Upper lobe of left lung (tissue), 6 donors: ENCODE results near the gene USH1C. TPM values are rescaled to one million over a fixed set of nuclear protein-coding genes. Genes with fewer than 3 reads are reported as not detected.

Source experiments
- ATAC-seq, 2 donors: fragments of 200-7000 bp; cut with Tn5 transposase; one replicate each; pipeline ENCODE4 v1.9.1; 2022; ENCODE audit warnings: mild to moderate bottlenecking in 2 of 2, moderate library complexity in 2 of 2; ENCODE audit not compliant: low FRiP score in 2 of 2
- DNase-seq, 2 donors: peaks; one replicate each; pipeline ENCODE4 v3.0.0-alpha.2; 2019 to 2020
- H3K27ac ChIP-seq, 4 donors: fragments of 200-600 bp; sonication (generic); one replicate each; pipeline ENCODE4 v1.5.1; 2016 to 2019
- H3K27me3 ChIP-seq, 4 donors: fragments of 200-600 bp; sonication (generic); one replicate each; pipeline ENCODE4 v1.5.1; 2017 to 2019
- H3K36me3 ChIP-seq, 4 donors: fragments of 200-600 bp; sonication (generic); one replicate each; pipeline ENCODE4 v1.5.1; 2016 to 2019
- H3K4me1 ChIP-seq, 4 donors: fragments of 200-600 bp; sonication (generic); one replicate each; pipeline ENCODE4 v1.5.1; 2018 to 2019
- H3K4me3 ChIP-seq, 4 donors: fragments of 200-600 bp; sonication (generic); one replicate each; pipeline ENCODE4 v1.5.1; 2017 to 2019; ENCODE audit warnings: mild to moderate bottlenecking in 2 of 4, moderate library complexity in 1 of 4
- H3K9me3 ChIP-seq, 4 donors: fragments of 200-600 bp; sonication (generic); one replicate each; pipeline ENCODE4 v1.5.1; 2018 to 2019
- EP300 ChIP-seq, 4 donors: sonication (generic); formaldehyde crosslinking; IDR thresholded peaks; one replicate each; pipeline ENCODE4 v1.5.1; 2017; ENCODE audit warnings: antibody characterized with exemption in 4 of 4, control low read depth in 2 of 4
- POLR2A ChIP-seq, 4 donors: fragments of 450-650 bp; IDR thresholded peaks; one replicate each; pipeline ENCODE4 v1.5.1; 2016 to 2017; ENCODE audit warnings: antibody characterized with exemption in 4 of 4, mild to moderate bottlenecking in 2 of 4
- POLR2AphosphoS5 ChIP-seq, 2 donors: sonication (generic); formaldehyde crosslinking; IDR thresholded peaks; one replicate each; pipeline ENCODE4 v1.5.1; 2017; ENCODE audit warnings: antibody characterized with exemption in 2 of 2
- WGBS, 2 donors: methylation state at CpG; one replicate each; pipeline ENCODE4 v1.1.5; 2017 to 2018; 5-methylcytosine and 5-hydroxymethylcytosine counted together
- total RNA-seq, 6 donors: library from RNA; depleted of rRNA in 4 of 6; stranded (reverse); fragments of >200 nt in 4 of 6; gene quantifications; one replicate each; pipeline versions ENCODE4 v1.1.0 to v1.2.1, GENCODE V29; 2016 to 2021
- TF ChIP-seq, protein P1 (sequence below), 6 experiments: fragments of 450-650 bp in 4 of 6; fragments of 200-600 bp in 2 of 6; sonication (generic) in 2 of 6; IDR thresholded peaks; one replicate each; pipeline ENCODE4 v1.5.1; 2016 to 2019; ENCODE audit warnings: antibody characterized with exemption in 6 of 6
- donor health status: DM: no; HTN: no; CAD: no; lungs with moderate emphysema.
- donor health status: DM: no; HTN: yes; CAD: no; lungs with severe emphysema.

Gene USH1C
- total RNA-seq, 6 donors from 2014 or later = 0.20 to 2.5 (median 1.2) TPM; not detected in 3

DNA sequence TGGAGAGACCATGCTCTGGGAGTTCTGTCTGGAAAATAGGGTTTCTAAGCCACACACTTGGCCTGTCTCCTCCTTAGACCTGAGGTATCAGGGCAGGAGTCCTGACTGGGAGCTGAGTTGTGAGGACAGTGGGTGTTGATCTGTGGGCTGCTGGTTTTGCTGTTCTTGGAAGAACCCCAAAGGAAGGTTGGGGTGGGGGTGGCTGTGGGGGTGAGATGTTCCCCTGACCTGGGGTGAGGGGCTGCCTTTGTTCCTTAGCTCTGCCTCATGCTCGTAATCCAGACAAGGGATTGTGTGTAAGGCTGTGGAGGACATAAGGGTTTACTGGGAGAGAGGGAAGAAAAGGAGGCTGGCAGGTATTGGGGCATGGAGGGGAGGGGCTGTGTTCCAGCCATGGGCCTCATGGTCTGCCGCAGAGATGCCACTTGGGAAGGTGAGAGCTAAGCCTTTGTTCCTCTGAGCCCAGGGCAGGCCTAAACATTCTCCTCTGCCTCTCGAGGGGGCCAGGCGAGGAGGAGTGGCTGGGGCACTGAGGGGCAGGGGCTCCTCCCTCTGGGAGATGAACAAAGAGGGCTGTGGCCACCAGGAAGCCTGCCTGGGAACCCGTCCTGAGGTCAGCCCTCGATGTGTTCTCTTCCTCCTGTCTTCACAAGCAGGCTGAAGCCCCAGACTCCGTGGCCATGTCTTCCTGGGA lies 7.3 kb upstream of the USH1C start:
- Histone ChIP-seq H3K27ac (no peak overlapping the region), H3K4me1 (no peaks in the 10 kb centered on the region), H3K9me3 (no peaks in the 10 kb centered on the region), H3K4me3 (no peak overlapping the region), H3K36me3 (no peaks in the 10 kb centered on the region), H3K27me3 (peaks cover 0 to 7% (median 0%) of the 10 kb centered on the region in 4 donors)
- no peak for TF ChIP-seq POLR2AphosphoS5 (IDR thresholded peaks at IDR 0.05)
- no peak for TF ChIP-seq EP300 (IDR thresholded peaks at IDR 0.05)
- TF ChIP-seq, protein P1, sequence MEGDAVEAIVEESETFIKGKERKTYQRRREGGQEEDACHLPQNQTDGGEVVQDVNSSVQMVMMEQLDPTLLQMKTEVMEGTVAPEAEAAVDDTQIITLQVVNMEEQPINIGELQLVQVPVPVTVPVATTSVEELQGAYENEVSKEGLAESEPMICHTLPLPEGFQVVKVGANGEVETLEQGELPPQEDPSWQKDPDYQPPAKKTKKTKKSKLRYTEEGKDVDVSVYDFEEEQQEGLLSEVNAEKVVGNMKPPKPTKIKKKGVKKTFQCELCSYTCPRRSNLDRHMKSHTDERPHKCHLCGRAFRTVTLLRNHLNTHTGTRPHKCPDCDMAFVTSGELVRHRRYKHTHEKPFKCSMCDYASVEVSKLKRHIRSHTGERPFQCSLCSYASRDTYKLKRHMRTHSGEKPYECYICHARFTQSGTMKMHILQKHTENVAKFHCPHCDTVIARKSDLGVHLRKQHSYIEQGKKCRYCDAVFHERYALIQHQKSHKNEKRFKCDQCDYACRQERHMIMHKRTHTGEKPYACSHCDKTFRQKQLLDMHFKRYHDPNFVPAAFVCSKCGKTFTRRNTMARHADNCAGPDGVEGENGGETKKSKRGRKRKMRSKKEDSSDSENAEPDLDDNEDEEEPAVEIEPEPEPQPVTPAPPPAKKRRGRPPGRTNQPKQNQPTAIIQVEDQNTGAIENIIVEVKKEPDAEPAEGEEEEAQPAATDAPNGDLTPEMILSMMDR (IDR thresholded peaks at IDR 0.05) = no peak
- TF ChIP-seq POLR2A (IDR thresholded peaks at IDR 0.05) = no peak
- WGBS, 2 donors = 70 to 73% methylated on average over 5 to 7 of the region's 7 CpGs
- DNase-seq = no peak
- no peak for ATAC-seq

DNA sequence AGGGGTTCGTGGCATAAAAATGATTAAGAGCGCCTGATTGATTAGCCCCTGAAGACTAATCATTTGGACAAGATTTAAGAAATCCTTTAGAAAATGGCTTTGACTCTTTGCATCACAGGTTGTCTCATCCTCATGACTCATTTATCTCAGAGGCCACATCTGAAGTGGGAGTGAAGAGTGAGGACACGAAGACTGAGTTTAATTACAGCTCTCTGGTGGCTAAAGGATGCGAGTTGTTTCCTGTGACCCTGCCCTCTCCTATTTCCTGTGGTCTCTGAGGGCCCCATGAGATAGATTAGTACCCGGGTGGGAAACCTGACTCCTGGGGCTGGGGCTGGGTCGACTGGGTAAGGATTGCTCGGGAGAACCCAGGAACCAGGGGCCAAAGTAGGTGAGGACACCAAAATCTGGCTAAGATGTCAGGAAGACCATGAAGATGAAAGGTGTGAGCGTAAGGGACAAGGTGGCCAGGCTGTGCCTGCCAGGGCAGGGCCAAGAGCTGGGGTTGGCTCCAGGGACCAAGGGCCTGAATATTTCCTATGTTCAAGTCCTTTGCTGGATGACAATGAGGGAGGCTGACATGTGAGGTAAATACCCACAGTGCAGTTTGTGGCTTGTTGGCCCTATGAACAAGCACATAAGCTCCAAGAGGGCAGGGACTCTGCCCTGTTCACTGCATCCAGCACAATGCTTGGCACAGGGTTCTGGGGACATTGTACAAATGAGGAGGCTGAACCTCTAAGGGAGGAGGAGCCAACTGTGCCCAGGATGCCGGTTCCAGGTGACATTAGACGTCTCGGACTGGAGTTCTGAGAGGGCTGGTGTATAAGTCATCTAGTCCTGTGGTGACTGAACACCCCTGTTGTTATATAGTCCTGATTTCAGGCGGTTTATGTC lies 6.5 kb upstream of the USH1C start:
- H3K9me3 ChIP-seq = no peaks in the 10 kb centered on the region
- H3K4me1 ChIP-seq = no peaks in the 10 kb centered on the region
- DNase-seq (no peak), ATAC-seq (no peak)
- no peaks in the 10 kb centered on the region for H3K36me3 ChIP-seq
- H3K4me3 ChIP-seq = no peak overlapping the region
- TF ChIP-seq POLR2A (IDR thresholded peaks at IDR 0.05) = no peak
- TF ChIP-seq, protein P1 (IDR thresholded peaks at IDR 0.05) = no peak
- no peak for TF ChIP-seq POLR2AphosphoS5 (IDR thresholded peaks at IDR 0.05)
- TF ChIP-seq EP300 (IDR thresholded peaks at IDR 0.05) = no peak
- H3K27me3 ChIP-seq = peaks cover 0 to 7% (median 0%) of the 10 kb centered on the region in 4 donors
- H3K27ac ChIP-seq = no peak overlapping the region
- WGBS, 2 donors = 58 to 64% methylated on average over 12 of the region's 12 CpGs

DNA sequence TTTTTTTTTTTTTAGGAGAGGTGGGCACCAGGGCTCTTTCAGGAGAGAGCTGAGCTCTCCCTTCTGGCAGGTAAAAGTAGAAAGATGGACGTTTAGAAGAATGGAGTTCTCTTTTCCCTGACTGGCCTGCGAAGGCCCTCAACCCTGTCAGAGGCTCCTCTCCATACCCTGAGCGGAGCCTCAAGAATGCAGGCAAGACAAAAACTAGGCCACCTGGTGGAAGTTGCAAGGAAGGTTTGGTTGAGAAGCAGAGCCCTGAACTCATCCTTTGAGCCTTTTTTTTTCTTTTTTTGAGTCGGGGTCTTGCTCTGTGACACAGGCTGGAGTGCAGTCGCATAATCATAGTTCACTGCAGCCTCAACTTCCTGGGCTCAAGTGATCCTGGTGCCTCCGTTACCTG lies 4.2 kb upstream of the USH1C start:
- WGBS, 2 donors = 75 to 82% methylated on average over 6 of the region's 6 CpGs

DNA sequence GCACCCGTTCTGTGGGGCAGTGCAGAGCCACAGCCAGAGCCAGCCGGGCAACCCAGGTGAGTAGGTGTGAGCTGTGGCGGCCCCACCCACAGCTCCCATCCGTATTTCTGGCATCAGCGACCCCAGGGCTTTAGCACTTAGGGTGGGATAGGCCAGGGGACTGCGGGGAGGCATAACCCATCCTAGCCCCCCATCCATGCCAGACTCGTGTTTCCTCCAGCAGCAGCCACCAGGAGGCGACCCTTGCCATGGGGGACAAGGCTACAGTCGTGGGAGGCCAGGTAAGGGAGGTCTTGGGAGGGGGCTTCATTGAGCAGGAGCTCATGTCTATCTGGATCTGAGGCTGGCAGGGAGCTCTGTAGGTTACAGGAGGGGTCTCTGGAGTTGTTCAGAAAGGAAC lies 3.7 kb upstream of the USH1C start:
- Histone ChIP-seq H3K27me3 (peaks cover 0 to 10% (median 0%) of the 10 kb centered on the region in 4 donors), H3K27ac (no peak overlapping the region)
- no peak for TF ChIP-seq POLR2A (IDR thresholded peaks at IDR 0.05)
- no peak for TF ChIP-seq POLR2AphosphoS5 (IDR thresholded peaks at IDR 0.05)
- no peak for TF ChIP-seq EP300 (IDR thresholded peaks at IDR 0.05)
- TF ChIP-seq, protein P1 (IDR thresholded peaks at IDR 0.05) = no peak

More for the DNA sequence above, 4.2 kb upstream of the USH1C start:
- Histone ChIP-seq H3K9me3 (no peaks in the 10 kb centered on the region), H3K36me3 (no peaks in the 10 kb centered on the region), H3K27me3 (peaks cover 0 to 10% (median 0%) of the 10 kb centered on the region in 4 donors), H3K27ac (no peak overlapping the region), H3K4me3 (no peak overlapping the region), H3K4me1 (peaks cover 0 to 8% (median 5%) of the 10 kb centered on the region in 4 donors)
- TF ChIP-seq POLR2A (IDR thresholded peaks at IDR 0.05) (no peak), EP300 (IDR thresholded peaks at IDR 0.05) (no peak), POLR2AphosphoS5 (IDR thresholded peaks at IDR 0.05) (no peak)
- TF ChIP-seq, protein P1 (IDR thresholded peaks at IDR 0.05) = no peak
- DNase-seq (no peak), ATAC-seq (no peak)

More for the DNA sequence above, 3.7 kb upstream of the USH1C start:
- DNase-seq (no peak), ATAC-seq (no peak)
- Histone ChIP-seq H3K4me3 (no peak overlapping the region), H3K9me3 (no peaks in the 10 kb centered on the region), H3K4me1 (peaks cover 0 to 8% (median 5%) of the 10 kb centered on the region in 4 donors), H3K36me3 (no peaks in the 10 kb centered on the region)
- 48 to 61% methylated on average over 5 to 8 of the region's 9 CpGs for WGBS, 2 donors
